ENCODE data around the gene SESN3. TPM values are rescaled to one million over a fixed set of nuclear protein-coding genes. Genes with fewer than 3 reads are reported as not detected.

SESN3 gene
- total RNA-seq, 1 donor from 2014 or later: 28.2 TPM

DNA sequence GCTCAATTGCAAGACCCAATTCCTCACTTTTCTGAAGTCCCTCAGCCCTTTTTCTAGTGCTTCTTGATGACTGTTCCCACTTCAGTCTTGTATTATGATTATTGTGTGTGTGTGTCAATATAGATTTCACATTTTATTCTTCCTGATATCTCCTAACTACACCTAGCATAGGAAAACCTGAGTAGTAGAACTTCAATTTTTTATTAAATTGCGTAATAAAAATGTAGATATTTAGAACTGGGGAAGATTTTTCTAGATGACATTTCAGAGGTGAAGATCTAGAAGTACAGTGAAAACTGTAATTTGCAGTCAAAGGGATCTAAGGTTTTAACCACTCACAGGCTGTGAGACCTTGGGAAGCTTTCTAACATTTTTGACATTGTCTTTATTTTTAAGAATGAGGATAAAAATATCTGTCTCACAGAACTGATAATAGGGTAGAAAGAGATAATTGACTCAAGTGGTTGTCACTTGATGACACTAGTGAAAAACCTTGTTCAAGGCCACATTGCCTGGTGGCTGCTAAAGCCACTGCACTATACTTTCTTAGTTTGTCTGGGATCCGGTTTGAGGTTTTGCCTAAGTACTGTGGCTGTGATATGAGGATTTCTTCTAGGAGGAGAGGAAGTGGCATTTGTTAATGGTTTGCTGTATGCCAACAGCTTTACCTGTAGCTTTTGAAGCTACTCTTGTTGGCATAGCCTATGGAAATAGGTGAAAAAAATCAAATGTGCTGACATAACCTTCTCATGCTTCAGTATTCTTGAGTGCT is 32.2 kb upstream of the SESN3 start:
- Histone ChIP-seq H3K27ac (no peak overlapping the region), H3K4me3 (no peak overlapping the region), H3K4me1 (peaks cover 4% of the 10 kb centered on the region), H3K9me3 (no peaks in the 10 kb centered on the region), H3K36me3 (no peaks in the 10 kb centered on the region), H3K27me3 (no peaks in the 10 kb centered on the region)
- no peak for DNase-seq (ENCODE audit: extremely low spot score in 2 of 2)
- TF ChIP-seq POLR2AphosphoS5 (IDR thresholded peaks at IDR 0.05; ENCODE audit: insufficient read depth in 1 of 2, low read depth in 1 of 2) (no peak), POLR2A (IDR thresholded peaks at IDR 0.05) (no peak)
- TF ChIP-seq, protein P1, sequence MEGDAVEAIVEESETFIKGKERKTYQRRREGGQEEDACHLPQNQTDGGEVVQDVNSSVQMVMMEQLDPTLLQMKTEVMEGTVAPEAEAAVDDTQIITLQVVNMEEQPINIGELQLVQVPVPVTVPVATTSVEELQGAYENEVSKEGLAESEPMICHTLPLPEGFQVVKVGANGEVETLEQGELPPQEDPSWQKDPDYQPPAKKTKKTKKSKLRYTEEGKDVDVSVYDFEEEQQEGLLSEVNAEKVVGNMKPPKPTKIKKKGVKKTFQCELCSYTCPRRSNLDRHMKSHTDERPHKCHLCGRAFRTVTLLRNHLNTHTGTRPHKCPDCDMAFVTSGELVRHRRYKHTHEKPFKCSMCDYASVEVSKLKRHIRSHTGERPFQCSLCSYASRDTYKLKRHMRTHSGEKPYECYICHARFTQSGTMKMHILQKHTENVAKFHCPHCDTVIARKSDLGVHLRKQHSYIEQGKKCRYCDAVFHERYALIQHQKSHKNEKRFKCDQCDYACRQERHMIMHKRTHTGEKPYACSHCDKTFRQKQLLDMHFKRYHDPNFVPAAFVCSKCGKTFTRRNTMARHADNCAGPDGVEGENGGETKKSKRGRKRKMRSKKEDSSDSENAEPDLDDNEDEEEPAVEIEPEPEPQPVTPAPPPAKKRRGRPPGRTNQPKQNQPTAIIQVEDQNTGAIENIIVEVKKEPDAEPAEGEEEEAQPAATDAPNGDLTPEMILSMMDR (IDR thresholded peaks at IDR 0.05): no peak
- intact Hi-C loops (cut with DNase I): no loop called here

DNA sequence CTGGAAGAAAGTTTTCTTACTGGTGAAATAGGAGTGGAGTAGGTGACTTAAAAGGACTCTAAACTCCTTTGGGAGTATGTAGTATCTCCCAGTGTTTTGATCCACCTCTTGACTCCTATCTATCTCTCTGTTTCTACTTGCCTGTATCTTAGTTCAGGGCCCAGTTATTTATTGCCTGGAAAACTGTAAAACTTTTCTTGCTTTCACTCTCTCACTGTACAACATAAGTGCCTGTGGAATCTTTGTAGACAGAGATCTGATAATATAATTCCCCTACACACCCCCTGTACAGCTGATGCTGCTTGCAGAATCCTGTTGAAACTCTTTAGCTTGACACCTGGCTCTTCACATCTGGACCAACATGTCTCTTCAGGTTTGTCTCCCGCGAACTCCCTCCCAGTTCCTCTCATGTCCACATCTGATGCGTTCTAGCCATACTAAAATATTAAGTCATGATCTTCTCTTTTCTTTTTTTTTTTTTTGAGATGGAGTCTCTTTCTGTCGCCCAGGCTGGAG is 26.5 kb upstream of the SESN3 start:
- H3K4me1 ChIP-seq: peaks cover 16% of the 10 kb centered on the region
- no peak for DNase-seq (ENCODE audit: extremely low spot score in 2 of 2)
- intact Hi-C loops (cut with DNase I): no loop called here
- TF ChIP-seq POLR2AphosphoS5 (IDR thresholded peaks at IDR 0.05; ENCODE audit: insufficient read depth in 1 of 2, low read depth in 1 of 2) (no peak), POLR2A (IDR thresholded peaks at IDR 0.05) (no peak)
- TF ChIP-seq, protein P1 (IDR thresholded peaks at IDR 0.05): no peak
- H3K27me3 ChIP-seq: no peaks in the 10 kb centered on the region
- H3K36me3 ChIP-seq: no peaks in the 10 kb centered on the region
- no peaks in the 10 kb centered on the region for H3K9me3 ChIP-seq
- no peak overlapping the region for H3K27ac ChIP-seq
- H3K4me3 ChIP-seq: no peak overlapping the region

DNA sequence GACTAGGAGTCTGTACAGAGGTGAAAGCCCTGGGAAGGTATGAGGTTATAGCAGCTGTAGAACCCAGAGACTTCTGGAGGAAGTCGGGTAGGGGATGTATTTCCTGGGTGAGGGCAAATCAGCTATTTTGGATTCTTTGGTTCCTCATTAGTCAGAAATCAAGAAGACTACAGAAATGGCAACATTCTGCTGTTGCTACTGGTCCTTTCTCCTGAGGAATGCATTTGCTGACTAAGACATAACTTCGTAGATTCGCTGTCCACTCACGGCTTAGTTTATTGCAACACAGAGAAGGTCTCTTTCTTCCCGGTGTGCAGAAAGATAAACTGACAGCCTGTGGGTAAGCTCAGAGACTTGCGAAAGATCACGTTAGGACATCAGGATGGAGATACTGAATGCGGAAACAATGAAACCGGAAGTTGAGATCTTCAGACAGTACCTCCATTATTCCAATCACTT is 25.3 kb upstream of the SESN3 start:
- DNase-seq (ENCODE audit: extremely low spot score in 2 of 2): no peak
- no peak overlapping the region for H3K27ac ChIP-seq
- intact Hi-C loops (cut with DNase I): no loop called here

DNA sequence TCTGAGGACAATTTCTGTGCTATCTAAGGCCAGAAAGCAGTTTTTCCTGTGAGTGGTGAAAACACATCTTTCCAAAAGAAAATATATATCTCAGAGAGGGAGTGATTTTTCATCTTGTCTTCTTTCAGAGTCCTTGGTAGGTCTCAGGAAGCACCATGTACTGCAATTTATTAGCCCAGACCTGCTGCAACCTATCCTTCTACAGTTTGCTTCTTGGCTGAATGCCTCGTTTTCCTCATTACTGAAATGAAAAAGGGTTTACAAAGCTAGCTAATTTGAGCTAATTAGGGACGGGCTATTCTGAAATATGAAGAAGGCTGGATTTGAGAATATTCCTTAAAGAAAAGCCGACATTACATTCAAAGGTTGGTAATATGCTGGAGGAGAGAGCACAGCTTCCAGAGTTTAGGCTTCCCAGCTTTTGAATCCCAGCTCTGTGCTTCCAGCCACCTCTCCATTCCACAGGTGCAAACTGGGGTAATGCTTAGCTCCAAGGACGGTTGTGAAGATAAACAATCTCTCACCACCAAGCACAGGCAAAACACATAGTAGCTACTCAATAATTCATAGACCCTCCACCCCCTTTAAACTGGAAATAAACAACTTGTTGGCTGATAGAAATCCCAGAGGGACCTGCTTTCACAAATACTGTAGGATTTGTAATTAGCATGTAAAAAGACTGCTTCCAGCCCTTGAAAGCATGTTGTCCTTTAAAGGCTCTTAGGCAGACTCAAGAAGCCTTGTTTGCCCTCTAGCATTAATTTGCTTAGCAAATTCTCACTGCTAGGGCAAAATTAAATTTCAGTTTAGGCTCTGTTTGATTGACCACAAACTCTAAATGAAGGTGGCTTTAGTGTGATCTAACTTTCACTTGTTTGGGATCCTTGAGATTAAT is 24.5 kb upstream of the SESN3 start:
- DNase-seq (ENCODE audit: extremely low spot score in 2 of 2): no peak
- no peak for TF ChIP-seq POLR2A (IDR thresholded peaks at IDR 0.05)
- TF ChIP-seq POLR2AphosphoS5 (IDR thresholded peaks at IDR 0.05; ENCODE audit: insufficient read depth in 1 of 2, low read depth in 1 of 2): no peak
- TF ChIP-seq, protein P1 (IDR thresholded peaks at IDR 0.05): no peak
- no peaks in the 10 kb centered on the region for H3K9me3 ChIP-seq
- H3K4me1 ChIP-seq: peaks cover 16% of the 10 kb centered on the region
- no peak overlapping the region for H3K4me3 ChIP-seq
- intact Hi-C loops (cut with DNase I): no loop called here
- no peaks in the 10 kb centered on the region for H3K27me3 ChIP-seq
- no peaks in the 10 kb centered on the region for H3K36me3 ChIP-seq
- peak overlapping the region; percentile 74 for H3K27ac ChIP-seq

More for the DNA sequence above, 25.3 kb upstream of the SESN3 start:
- no peaks in the 10 kb centered on the region for H3K9me3 ChIP-seq
- H3K27me3 ChIP-seq: no peaks in the 10 kb centered on the region
- no peak overlapping the region for H3K4me3 ChIP-seq
- no peaks in the 10 kb centered on the region for H3K36me3 ChIP-seq
- peaks cover 16% of the 10 kb centered on the region for H3K4me1 ChIP-seq
- no peak for TF ChIP-seq POLR2AphosphoS5 (IDR thresholded peaks at IDR 0.05; ENCODE audit: insufficient read depth in 1 of 2, low read depth in 1 of 2)
- TF ChIP-seq, protein P1 (IDR thresholded peaks at IDR 0.05): no peak
- no peak for TF ChIP-seq POLR2A (IDR thresholded peaks at IDR 0.05)

All from vagina (tissue), 2 donors.